H9 (cell line): ENCODE data around the gene TJP2. TPM values are rescaled to one million over a fixed set of nuclear protein-coding genes. Genes with fewer than 3 reads are reported as not detected.

Experiments
- DNase-seq: peaks from one replicate; pipeline ENCODE4 v3.0.0-alpha.2; 2017
- H2AFZ ChIP-seq: one replicate; pipeline ENCODE4 v1.6.1; 2013; ENCODE audit warnings: mild to moderate bottlenecking, low read length, control low read depth, moderate library complexity
- H2AK5ac ChIP-seq: 2 replicates; pipeline ENCODE4 v1.6.1; 2013; ENCODE audit warnings: low read length, control low read depth, mixed read lengths; ENCODE audit not compliant: insufficient read length
- H2BK120ac ChIP-seq: one replicate; pipeline ENCODE4 v1.6.1; 2013; ENCODE audit warnings: low read depth, mild to moderate bottlenecking, low read length, control low read depth, inconsistent platforms; ENCODE audit not compliant: poor library complexity, severe bottlenecking
- H2BK12ac ChIP-seq: 2 replicates; pipeline ENCODE4 v1.6.1; 2013; ENCODE audit warnings: low read length, control low read depth, mixed read lengths, low read depth; ENCODE audit not compliant: insufficient read length
- H2BK15ac ChIP-seq: 2 replicates; pipeline ENCODE4 v1.6.1; 2013; ENCODE audit warnings: low read depth, low read length, control low read depth
- H2BK20ac ChIP-seq: one replicate; pipeline ENCODE4 v1.6.1; 2013; ENCODE audit warnings: low read depth, mild to moderate bottlenecking, low read length, control low read depth, inconsistent platforms; ENCODE audit not compliant: poor library complexity, severe bottlenecking
- H2BK5ac ChIP-seq: 2 replicates; pipeline ENCODE4 v1.6.1; 2013; ENCODE audit warnings: low read length, control low read depth, mixed read lengths; ENCODE audit not compliant: insufficient read length
- H3K14ac ChIP-seq: 2 replicates; pipeline ENCODE4 v1.6.1; 2013; ENCODE audit warnings: low read length, control low read depth; ENCODE audit not compliant: insufficient read depth
- H3K18ac ChIP-seq: 2 replicates; pipeline ENCODE4 v1.6.1; 2013; ENCODE audit warnings: low read depth, mild to moderate bottlenecking, mixed read lengths, low read length, control low read depth; ENCODE audit not compliant: insufficient read length
- H3K23ac ChIP-seq: 2 replicates; pipeline ENCODE4 v1.6.1; 2013; ENCODE audit warnings: low read length, control low read depth, mixed read lengths, low read depth; ENCODE audit not compliant: insufficient read length
- H3K23me2 ChIP-seq: 2 replicates; pipeline ENCODE4 v1.6.1; 2013; ENCODE audit warnings: low read depth, mild to moderate bottlenecking, mixed read lengths, low read length, control low read depth; ENCODE audit not compliant: insufficient read length, poor library complexity, severe bottlenecking
- H3K27ac ChIP-seq: 2 replicates; pipeline ENCODE4 v1.5.1; 2013; ENCODE audit warnings: low read length, control low read depth, mixed read lengths, low read depth; ENCODE audit not compliant: insufficient read length
- H3K27me3 ChIP-seq: 2 replicates; pipeline ENCODE4 v1.6.1; 2013; ENCODE audit warnings: low read length, control low read depth, inconsistent platforms; ENCODE audit not compliant: insufficient read depth
- H3K4ac ChIP-seq: 2 replicates; pipeline ENCODE4 v1.6.1; 2013; ENCODE audit warnings: low read depth, mild to moderate bottlenecking, control low read depth, inconsistent platforms, low read length, moderate library complexity
- H3K4me1 ChIP-seq: 2 replicates; pipeline ENCODE4 v1.6.1; 2013; ENCODE audit warnings: low read length, control low read depth, inconsistent platforms; ENCODE audit not compliant: insufficient read depth
- H3K4me2 ChIP-seq: 2 replicates; pipeline ENCODE4 v1.6.1; 2013; ENCODE audit warnings: low read length, control low read depth, mixed read lengths; ENCODE audit not compliant: insufficient read length, insufficient read depth
- H3K56ac ChIP-seq: 2 replicates; pipeline ENCODE4 v1.6.1; 2013; ENCODE audit warnings: low read depth, mild to moderate bottlenecking, mixed read lengths, low read length, control low read depth; ENCODE audit not compliant: insufficient read length
- H3K79me1 ChIP-seq: 2 replicates; pipeline ENCODE4 v1.6.1; 2013; ENCODE audit warnings: low read depth, mild to moderate bottlenecking, moderate library complexity, low read length, control low read depth, inconsistent platforms; ENCODE audit not compliant: insufficient read depth, poor library complexity, severe bottlenecking
- H3K79me2 ChIP-seq: 2 replicates; pipeline ENCODE4 v1.6.1; 2013; ENCODE audit warnings: low read length, control low read depth, inconsistent platforms; ENCODE audit not compliant: insufficient read depth
- H3K9ac ChIP-seq: 2 replicates; pipeline ENCODE4 v1.6.1; 2013; ENCODE audit warnings: low read length, control low read depth, mixed read lengths; ENCODE audit not compliant: insufficient read length; ENCODE audit errors: extremely low read depth
- H3K9me3 ChIP-seq: one replicate; pipeline ENCODE4 v1.6.1; 2013; ENCODE audit warnings: low read depth, low read length, inconsistent platforms; ENCODE audit not compliant: control insufficient read depth
- H3T11ph ChIP-seq: one replicate; pipeline ENCODE4 v1.6.1; 2013; ENCODE audit warnings: mild to moderate bottlenecking, low read length, control low read depth, inconsistent platforms
- H4K20me1 ChIP-seq: one replicate; pipeline ENCODE4 v1.6.1; 2013; ENCODE audit not compliant: control insufficient read depth, insufficient read length, insufficient read depth
- H4K5ac ChIP-seq: 2 replicates; pipeline ENCODE4 v1.6.1; 2013; ENCODE audit warnings: low read depth, mild to moderate bottlenecking, mixed read lengths, low read length, control low read depth; ENCODE audit not compliant: insufficient read length
- H4K8ac ChIP-seq: replicated peaks from 2 replicates; pipeline ENCODE4 v1.6.1; 2013; ENCODE audit warnings: low read length, control low read depth, mixed read lengths, low read depth; ENCODE audit not compliant: insufficient read length
- H4K91ac ChIP-seq: 2 replicates; pipeline ENCODE4 v1.6.1; 2013; ENCODE audit warnings: low read depth, mild to moderate bottlenecking, moderate library complexity, mixed read lengths, low read length, control low read depth; ENCODE audit not compliant: insufficient read length
- H3K27ac Mint-ChIP-seq, 3 experiments: 2 replicates in 2 of 3; 3 replicates in 1 of 3; pipeline ENCODE4 v1.8.0; 2020 to 2021; ENCODE audit warnings: mixed read lengths in 3 of 3, mild to moderate bottlenecking in 1 of 3, moderate library complexity in 1 of 3
- H3K27me3 Mint-ChIP-seq: 2 replicates; pipeline ENCODE4 v1.8.0; 2021; ENCODE audit warnings: low read depth, mild to moderate bottlenecking, moderate library complexity, mixed read lengths
- H3K36me3 Mint-ChIP-seq, 3 experiments: 2 replicates in 2 of 3; 3 replicates in 1 of 3; pipeline ENCODE4 v1.8.0; 2020 to 2021; ENCODE audit warnings: low read depth in 3 of 3, mixed read lengths in 3 of 3; ENCODE audit not compliant: insufficient read depth in 1 of 3
- H3K4me1 Mint-ChIP-seq, 2 experiments: 2 replicates each; pipeline ENCODE4 v1.8.0; 2020; ENCODE audit warnings: mixed read lengths in 2 of 2
- H3K4me3 Mint-ChIP-seq, 2 experiments: 2 replicates in 1 of 2; 3 replicates in 1 of 2; pipeline ENCODE4 v1.8.0; 2020 to 2021; ENCODE audit warnings: mild to moderate bottlenecking in 2 of 2, mixed read lengths in 2 of 2, moderate library complexity in 1 of 2
- H3K9me3 Mint-ChIP-seq, 2 experiments: 2 replicates in 1 of 2; 3 replicates in 1 of 2; pipeline ENCODE4 v1.8.0; 2020; ENCODE audit warnings: mild to moderate bottlenecking in 2 of 2, mixed read lengths in 2 of 2, moderate library complexity in 1 of 2
- WGBS: extraction: QIAGEN DNeasy Blood & Tissue Kit; methylation state at CpG from one replicate; pipeline ENCODE4 v1.1.7; 2013; ENCODE audit warnings: missing lambda C conversion rate, low lambda C conversion rate, mixed read lengths; ENCODE audit not compliant: insufficient read length; ENCODE audit errors: extremely low coverage; 5-methylcytosine and 5-hydroxymethylcytosine counted together
- total RNA-seq: library from RNA; stranded (reverse); gene quantifications from 2 replicates; pipeline ENCODE4 v1.2.1, GENCODE V29; 2021
- TF ChIP-seq, protein P1 (sequence below): fragments of 200-600 bp; sonication (generic); conservative IDR thresholded peaks from 3 replicates; pipeline ENCODE4 v1.8.0; 2021; ENCODE audit warnings: antibody characterized with exemption, mild to moderate bottlenecking

Gene TJP2
- total RNA-seq, 1 experiment from 2014 or later: 130 TPM

DNA sequence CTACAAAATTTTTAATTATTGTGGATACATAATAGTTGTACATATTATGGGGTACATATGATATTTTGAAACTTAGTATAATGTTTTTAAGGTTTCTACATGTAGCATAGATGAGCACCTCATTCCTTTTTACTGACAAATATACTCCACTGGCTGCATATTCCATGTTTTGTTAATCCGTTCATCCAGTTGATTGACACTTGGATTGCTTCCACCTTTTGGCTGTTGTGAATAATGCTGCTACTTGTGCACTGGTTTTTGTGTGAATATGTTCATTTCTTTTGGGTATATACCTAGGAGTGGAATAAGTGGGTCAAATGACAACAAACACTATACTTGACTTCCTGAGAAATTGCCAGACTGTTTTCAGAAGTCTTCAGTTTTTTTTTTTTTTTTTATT lies 148.2 kb downstream of the TJP2 start:
- Histone ChIP-seq H3K27me3 (no peaks in the 10 kb centered on the region; the same call in 1 of the 2 replicates), H3K9ac (no peak overlapping the region), H3K4ac (no peak overlapping the region), H3K4me1 (peaks cover 9% of the 10 kb centered on the region; the same call in 1 of the 2 replicates), H3K23ac (no peak overlapping the region), H3K14ac (no peak overlapping the region), H2AFZ (no peak overlapping the region), H4K8ac (no peak overlapping the region), H3K9me3 (no peaks in the 10 kb centered on the region), H3K27ac (no peak overlapping the region), H4K20me1 (no peaks in the 10 kb centered on the region), H4K5ac (no peak overlapping the region), H2BK5ac (no peak overlapping the region), H3K4me2 (no peak overlapping the region), H2BK12ac (no peak overlapping the region), H3K18ac (no peak overlapping the region), H2BK20ac (no peak overlapping the region), H2AK5ac (no peak overlapping the region), H3K56ac (no peak overlapping the region), H3K23me2 (peaks cover 8% of the 10 kb centered on the region), H2BK120ac (no peak overlapping the region), H4K91ac (no peak overlapping the region), H3T11ph (no peak overlapping the region), H3K79me1 (no peaks in the 10 kb centered on the region), H3K79me2 (peaks cover 5% of the 10 kb centered on the region; the same call in 1 of the 2 replicates), H2BK15ac (no peak overlapping the region)
- peaks cover 25% of the 10 kb centered on the region for H3K27me3 Mint-ChIP-seq
- peaks cover 0 to 2% (median 0%) of the 10 kb centered on the region in 3 experiments; a peak in 1 of 7 replicates for H3K36me3 Mint-ChIP-seq
- TF ChIP-seq, protein P1, sequence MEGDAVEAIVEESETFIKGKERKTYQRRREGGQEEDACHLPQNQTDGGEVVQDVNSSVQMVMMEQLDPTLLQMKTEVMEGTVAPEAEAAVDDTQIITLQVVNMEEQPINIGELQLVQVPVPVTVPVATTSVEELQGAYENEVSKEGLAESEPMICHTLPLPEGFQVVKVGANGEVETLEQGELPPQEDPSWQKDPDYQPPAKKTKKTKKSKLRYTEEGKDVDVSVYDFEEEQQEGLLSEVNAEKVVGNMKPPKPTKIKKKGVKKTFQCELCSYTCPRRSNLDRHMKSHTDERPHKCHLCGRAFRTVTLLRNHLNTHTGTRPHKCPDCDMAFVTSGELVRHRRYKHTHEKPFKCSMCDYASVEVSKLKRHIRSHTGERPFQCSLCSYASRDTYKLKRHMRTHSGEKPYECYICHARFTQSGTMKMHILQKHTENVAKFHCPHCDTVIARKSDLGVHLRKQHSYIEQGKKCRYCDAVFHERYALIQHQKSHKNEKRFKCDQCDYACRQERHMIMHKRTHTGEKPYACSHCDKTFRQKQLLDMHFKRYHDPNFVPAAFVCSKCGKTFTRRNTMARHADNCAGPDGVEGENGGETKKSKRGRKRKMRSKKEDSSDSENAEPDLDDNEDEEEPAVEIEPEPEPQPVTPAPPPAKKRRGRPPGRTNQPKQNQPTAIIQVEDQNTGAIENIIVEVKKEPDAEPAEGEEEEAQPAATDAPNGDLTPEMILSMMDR: no peak
- no CpG with 5 or more reads among the region's 1 CpG for WGBS
- no peak for DNase-seq
- H3K4me3 Mint-ChIP-seq: no peak overlapping the region
- H3K27ac Mint-ChIP-seq: no peak overlapping the region
- peaks cover 3% of the 10 kb centered on the region in 2 experiments; a peak in 3 of 5 replicates for H3K9me3 Mint-ChIP-seq
- peaks cover 35 to 49% of the 10 kb centered on the region in 2 experiments for H3K4me1 Mint-ChIP-seq
